ENCODE measurements around the gene RBM39. TPM values are rescaled to one million over a fixed set of nuclear protein-coding genes. Genes with fewer than 3 reads are reported as not detected.

The RBM39 gene
- total RNA-seq, 3 donors from 2014 or later, result 226 to 303 (median 300) TPM

GRCh38 chr20:35739294-35740163 lies 2.5 kb downstream of the RBM39 start:
- intact Hi-C loops (cut with DNase I, micrococcal nuclease), result no loop called here
- no peak for DNase-seq
- peaks cover 41% of the 10 kb centered on the region for H3K4me1 ChIP-seq (ENCODE audit: low read depth)
- peaks cover 23% of the 10 kb centered on the region for H3K36me3 ChIP-seq (ENCODE audit: low read depth)
- no peak overlapping the region for H3K4me3 ChIP-seq
- H3K9me3 ChIP-seq, result no peaks in the 10 kb centered on the region
- ATAC-seq, result no peak
- TF ChIP-seq, protein P1, sequence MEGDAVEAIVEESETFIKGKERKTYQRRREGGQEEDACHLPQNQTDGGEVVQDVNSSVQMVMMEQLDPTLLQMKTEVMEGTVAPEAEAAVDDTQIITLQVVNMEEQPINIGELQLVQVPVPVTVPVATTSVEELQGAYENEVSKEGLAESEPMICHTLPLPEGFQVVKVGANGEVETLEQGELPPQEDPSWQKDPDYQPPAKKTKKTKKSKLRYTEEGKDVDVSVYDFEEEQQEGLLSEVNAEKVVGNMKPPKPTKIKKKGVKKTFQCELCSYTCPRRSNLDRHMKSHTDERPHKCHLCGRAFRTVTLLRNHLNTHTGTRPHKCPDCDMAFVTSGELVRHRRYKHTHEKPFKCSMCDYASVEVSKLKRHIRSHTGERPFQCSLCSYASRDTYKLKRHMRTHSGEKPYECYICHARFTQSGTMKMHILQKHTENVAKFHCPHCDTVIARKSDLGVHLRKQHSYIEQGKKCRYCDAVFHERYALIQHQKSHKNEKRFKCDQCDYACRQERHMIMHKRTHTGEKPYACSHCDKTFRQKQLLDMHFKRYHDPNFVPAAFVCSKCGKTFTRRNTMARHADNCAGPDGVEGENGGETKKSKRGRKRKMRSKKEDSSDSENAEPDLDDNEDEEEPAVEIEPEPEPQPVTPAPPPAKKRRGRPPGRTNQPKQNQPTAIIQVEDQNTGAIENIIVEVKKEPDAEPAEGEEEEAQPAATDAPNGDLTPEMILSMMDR (IDR thresholded peaks at IDR 0.05), result no peak

- no peaks in the 10 kb centered on the region for H3K9me3 ChIP-seq
- peaks cover 48% of the 10 kb centered on the region for H3K4me1 ChIP-seq (ENCODE audit: low read depth)
- no peak overlapping the region for H3K4me3 ChIP-seq
- H3K36me3 ChIP-seq (ENCODE audit: low read depth), result peaks cover 23% of the 10 kb centered on the region
- DNase-seq (no peak), ATAC-seq (no peak)
- TF ChIP-seq, protein P1 (IDR thresholded peaks at IDR 0.05), result no peak
- intact Hi-C loops (cut with DNase I, micrococcal nuclease), result no loop called here
These were observed 3.5 kb downstream of the RBM39 start for GRCh38 chr20:35738410-35739179.

GRCh38 chr20:35737865-35738333 lies 4.2 kb downstream of the RBM39 start:
- H3K36me3 ChIP-seq (ENCODE audit: low read depth), result peaks cover 23% of the 10 kb centered on the region
- intact Hi-C loops (cut with DNase I, micrococcal nuclease), result no loop called here
- DNase-seq (no peak), ATAC-seq (no peak)
- H3K9me3 ChIP-seq, result no peaks in the 10 kb centered on the region
- peaks cover 48% of the 10 kb centered on the region for H3K4me1 ChIP-seq (ENCODE audit: low read depth)
- no peak overlapping the region for H3K4me3 ChIP-seq
- TF ChIP-seq, protein P1 (IDR thresholded peaks at IDR 0.05), result no peak

- H3K4me1 ChIP-seq (ENCODE audit: low read depth), result peaks cover 52% of the 10 kb centered on the region
- peaks cover 24% of the 10 kb centered on the region for H3K36me3 ChIP-seq (ENCODE audit: low read depth)
- intact Hi-C loops (cut with DNase I, micrococcal nuclease), result no loop called here
- no peak for ATAC-seq
- TF ChIP-seq, protein P1 (IDR thresholded peaks at IDR 0.05), result no peak
- no peak overlapping the region for H3K4me3 ChIP-seq
- no peak for DNase-seq
- no peaks in the 10 kb centered on the region for H3K9me3 ChIP-seq
These were observed 6.1 kb downstream of the RBM39 start for GRCh38 chr20:35735826-35736470.

DNA sequence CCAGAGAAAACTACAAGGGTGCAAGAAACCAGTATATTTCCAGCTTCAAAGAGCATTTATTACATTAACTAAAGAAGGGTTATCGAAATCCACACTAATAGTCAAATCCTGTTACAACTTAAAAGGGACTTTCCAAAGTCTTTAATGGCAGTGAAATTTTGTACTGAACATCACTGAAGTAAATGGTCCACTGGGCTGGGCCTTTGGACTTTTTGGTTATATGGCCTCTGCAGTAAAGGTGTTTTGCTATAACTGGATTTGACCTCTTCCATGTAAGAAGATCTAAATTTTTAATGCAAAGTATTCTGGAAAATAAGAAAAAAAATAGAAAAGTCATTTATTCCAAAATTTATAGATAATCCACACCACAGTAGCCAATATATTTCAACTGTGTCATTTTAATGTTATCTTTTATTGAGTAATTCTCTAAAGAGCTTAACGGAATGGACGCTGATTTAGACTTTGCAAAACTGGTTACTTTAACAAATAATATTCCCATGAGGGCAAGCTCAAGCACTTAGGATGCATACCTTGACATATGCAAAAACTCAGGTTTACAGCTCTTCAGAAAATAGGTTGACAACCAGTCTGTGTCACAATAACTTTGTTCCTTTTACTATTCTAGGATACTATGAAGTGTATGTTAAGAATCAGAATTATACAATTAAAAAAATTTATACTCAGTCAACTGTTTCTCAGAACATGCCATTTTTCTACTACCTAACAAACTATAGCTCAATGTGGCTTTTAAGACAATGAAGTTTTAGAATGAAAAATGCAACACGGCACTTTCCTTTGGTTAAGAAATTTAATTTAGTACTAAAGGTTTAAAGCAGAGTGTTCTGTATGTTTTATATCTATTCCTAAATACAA lies 7.0 kb downstream of the RBM39 start:
- TF ChIP-seq, protein P1 (IDR thresholded peaks at IDR 0.05), result no peak
- Histone ChIP-seq H3K4me3 (no peak overlapping the region), H3K36me3 (ENCODE audit: low read depth) (peaks cover 31% of the 10 kb centered on the region), H3K9me3 (no peaks in the 10 kb centered on the region), H3K4me1 (ENCODE audit: low read depth) (peaks cover 46% of the 10 kb centered on the region)
- no peak for DNase-seq
- intact Hi-C loops (cut with DNase I, micrococcal nuclease), result no loop called here
- no peak for ATAC-seq
